SU-DHL-6 (cell line): ENCODE results near the gene CDH24.

ENCODE experiments used
- H2AFZ ChIP-seq: fragments of 200-600 bp; sonication (generic); 2 replicates; pipeline ENCODE4 v1.6.1; 2014; ENCODE audit warnings: low read depth, mild to moderate bottlenecking, moderate library complexity, mixed read lengths, antibody characterized with exemption, low read length; ENCODE audit not compliant: severe bottlenecking
- H3F3A ChIP-seq: fragments of 200-600 bp; shearing (Covaris generic); 2 replicates; pipeline ENCODE4 v1.6.0; 2016; ENCODE audit warnings: antibody characterized with exemption, mild to moderate bottlenecking; ENCODE audit not compliant: insufficient read depth
- H3K27ac ChIP-seq: fragments of 200-600 bp; sonication (generic); 2 replicates; pipeline ENCODE4 v1.5.1; 2016; ENCODE audit warnings: low read depth, mild to moderate bottlenecking, low read length, moderate library complexity, mixed read lengths
- H3K27me3 ChIP-seq: fragments of 200-600 bp; sonication (generic), shearing (Covaris generic); 2 replicates; pipeline ENCODE4 v1.6.0; 2014; ENCODE audit warnings: mild to moderate bottlenecking, low read length
- H3K36me3 ChIP-seq: fragments of 200-600 bp; sonication (generic); 2 replicates; pipeline ENCODE4 v1.6.1; 2014; ENCODE audit warnings: mild to moderate bottlenecking, low read length, mixed read lengths
- H3K4me2 ChIP-seq: fragments of 300-600, 200-600 bp; shearing (Covaris generic), sonication (generic); 2 replicates; pipeline ENCODE4 v1.6.0; 2014; ENCODE audit warnings: low read length, low read depth, mild to moderate bottlenecking; ENCODE audit not compliant: poor library complexity, severe bottlenecking
- H3K4me3 ChIP-seq: fragments of 200-600 bp; sonication (generic); 2 replicates; pipeline ENCODE4 v1.5.1; 2014; ENCODE audit warnings: antibody characterized with exemption, low read length, mild to moderate bottlenecking, mixed read lengths; ENCODE audit not compliant: insufficient read depth, poor library complexity, severe bottlenecking
- H3K79me2 ChIP-seq: fragments of 200-600 bp; sonication (generic); 2 replicates; pipeline ENCODE4 v1.6.1; 2014; ENCODE audit warnings: mild to moderate bottlenecking, low read length, moderate library complexity; ENCODE audit not compliant: insufficient read depth
- H3K9ac ChIP-seq: fragments of 200-600 bp; sonication (generic); 2 replicates; pipeline ENCODE4 v1.7.0; 2014; ENCODE audit warnings: mild to moderate bottlenecking, low read length
- H3K9me2 ChIP-seq: fragments of 200-600 bp; sonication (generic); replicated peaks from 2 replicates; pipeline ENCODE4 v1.6.1; 2014; ENCODE audit warnings: low read length; ENCODE audit not compliant: insufficient read depth
- H3K9me3 ChIP-seq: fragments of 200-600 bp; sonication (generic); 2 replicates; pipeline ENCODE4 v1.6.1; 2014; ENCODE audit warnings: low read length, mixed read lengths; ENCODE audit not compliant: insufficient read depth
- H4K20me1 ChIP-seq: fragments of 200-600 bp; sonication (generic); 2 replicates; pipeline ENCODE4 v1.6.1; 2014; ENCODE audit warnings: low read depth, mild to moderate bottlenecking, antibody characterized with exemption, low read length, moderate library complexity, mixed read lengths
- CTCF ChIP-seq: fragments of 200-600 bp; sonication (generic); IDR thresholded peaks from one replicate; pipeline ENCODE4 v1.5.1; 2017; ENCODE audit warnings: antibody characterized with exemption, mild to moderate bottlenecking, low read length, moderate library complexity; ENCODE audit not compliant: insufficient read depth, poor library complexity, severe bottlenecking
- EZH2phosphoT487 ChIP-seq: fragments of 200-600 bp; sonication (generic), shearing (Covaris generic); conservative IDR thresholded peaks from 2 replicates; pipeline ENCODE4 v1.6.1; 2018; ENCODE audit warnings: mild to moderate bottlenecking, antibody characterized with exemption, low read length, moderate library complexity, mixed read lengths

The CDH24 gene

GRCh38 chr14:23093104-23093503 is 35.8 kb upstream of the CDH24 start:
- Histone ChIP-seq H3K4me2 (peak overlapping the region; percentile 89), H4K20me1 (peaks cover 21% of the 10 kb centered on the region), H3K9me2 (no peaks in the 10 kb centered on the region), H3K27me3 (no peaks in the 10 kb centered on the region), H3K36me3 (peaks cover 32% of the 10 kb centered on the region), H3K9ac (peak overlapping the region; percentile 85; the same call in 1 of the 2 replicates), H2AFZ (no peak overlapping the region), H3K79me2 (peaks cover 55% of the 10 kb centered on the region), H3F3A (no peaks in the 10 kb centered on the region), H3K27ac (no peak overlapping the region), H3K9me3 (no peaks in the 10 kb centered on the region), H3K4me3 (no peak overlapping the region)
- TF ChIP-seq CTCF, result no peak
- no peak for TF ChIP-seq EZH2phosphoT487

GRCh38 chr14:23091294-23092225 is 34.2 kb upstream of the CDH24 start:
- Histone ChIP-seq H3K36me3 (peaks cover 42% of the 10 kb centered on the region), H3K79me2 (peaks cover 55% of the 10 kb centered on the region), H3K9ac (no peak overlapping the region)

DNA sequence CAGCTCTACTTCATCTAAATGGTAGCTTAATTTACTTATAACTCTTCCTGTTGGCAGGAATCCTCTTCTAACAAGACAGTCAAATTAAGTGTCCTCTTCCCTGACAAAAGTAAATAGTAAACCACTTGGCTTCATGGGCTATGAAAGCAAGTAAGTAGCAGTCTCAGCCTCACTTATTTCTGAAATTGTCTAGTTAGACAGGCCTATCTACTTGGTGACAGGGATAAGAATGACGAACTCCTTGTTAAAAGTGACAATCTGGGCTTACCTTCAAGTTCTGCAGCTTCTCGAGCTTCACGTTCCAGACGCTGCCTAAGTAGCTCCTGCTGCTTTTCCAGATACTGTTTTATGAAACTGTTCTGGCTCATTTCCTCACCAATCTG is 32.9 kb upstream of the CDH24 start:
- Histone ChIP-seq H3K4me2 (no peak overlapping the region), H3K27ac (no peak overlapping the region), H3F3A (0 out of 2 replicates have a peak, but pooled peaks cover 3% of the 10 kb centered on the region), H2AFZ (no peak overlapping the region), H3K9me3 (no peaks in the 10 kb centered on the region), H3K9me2 (no peaks in the 10 kb centered on the region), H4K20me1 (peaks cover 25% of the 10 kb centered on the region), H3K9ac (no peak overlapping the region), H3K4me3 (no peak overlapping the region), H3K27me3 (no peaks in the 10 kb centered on the region), H3K79me2 (peaks cover 45% of the 10 kb centered on the region), H3K36me3 (peaks cover 52% of the 10 kb centered on the region)
- no peak for TF ChIP-seq EZH2phosphoT487
- no peak for TF ChIP-seq CTCF

More at GRCh38 chr14:23091294-23092225, 34.2 kb upstream of the CDH24 start:
- no peak for TF ChIP-seq EZH2phosphoT487
- TF ChIP-seq CTCF, result no peak
- no peaks in the 10 kb centered on the region for H3K27me3 ChIP-seq
- no peak overlapping the region for H3K27ac ChIP-seq
- no peaks in the 10 kb centered on the region for H3K9me3 ChIP-seq
- 0 out of 2 replicates have a peak, but pooled peaks cover 3% of the 10 kb centered on the region for H3F3A ChIP-seq
- no peaks in the 10 kb centered on the region for H3K9me2 ChIP-seq
- H3K4me3 ChIP-seq, result no peak overlapping the region
- H4K20me1 ChIP-seq, result peaks cover 21% of the 10 kb centered on the region
- H2AFZ ChIP-seq, result no peak overlapping the region
- no peak overlapping the region for H3K4me2 ChIP-seq
